Testis (tissue), 3 donors: Measurements from ENCODE around the gene SYNPR. TPM values are rescaled to one million over a fixed set of nuclear protein-coding genes. Genes with fewer than 3 reads are reported as not detected.

Source experiments
- DNase-seq: peaks from one replicate; pipeline ENCODE4 v3.0.0-alpha.2; 2019
- H3K27ac ChIP-seq, 2 donors: fragments of 200-600 bp; sonication (generic); one replicate each; pipeline ENCODE4 v1.5.1; 2019
- H3K27me3 ChIP-seq: fragments of 200-600 bp; sonication (generic); one replicate; pipeline ENCODE4 v1.5.1; 2019
- H3K36me3 ChIP-seq: fragments of 200-600 bp; sonication (generic); one replicate; pipeline ENCODE4 v1.5.1; 2017; ENCODE audit warnings: low read depth; ENCODE audit errors: missing control alignments
- H3K4me1 ChIP-seq: fragments of 200-600 bp; sonication (generic); one replicate; pipeline ENCODE4 v1.5.1; 2019
- H3K4me3 ChIP-seq, 2 donors: fragments of 200-600 bp; sonication (generic); one replicate each; pipeline ENCODE4 v1.5.1; 2017 to 2019
- H3K9me3 ChIP-seq: fragments of 200-600 bp; sonication (generic); one replicate; pipeline ENCODE4 v1.5.1; 2017
- POLR2A ChIP-seq: fragments of 450-650 bp; IDR thresholded peaks from one replicate; pipeline ENCODE4 v1.6.1; 2017; ENCODE audit warnings: antibody characterized with exemption, mild to moderate bottlenecking, moderate library complexity
- whole genome bisulfite sequencing, 2 donors: methylation state at CpG; one replicate each; pipeline ENCODE4 v1.1.5; 2018; 5-methylcytosine and 5-hydroxymethylcytosine counted together
- intact Hi-C: fragments of 100-400 bp; cut with DNase I; formaldehyde crosslinking; loops from one replicate; pipeline ENCODE4 v1.15.1; 2023; ENCODE audit warnings: low total_unique reads
- polyA plus RNA-seq: library from polyadenylated mRNA; stranded (reverse); fragments of 350-450 nt; fragmentation: Illumina TruSeq; extraction: RNeasy Lipid Tissue Mini Kit (QIAGEN cat#74804); gene quantifications from one replicate; pipeline ENCODE4 v1.2.3, GENCODE V29; 2014; ENCODE audit warnings: low read depth, low replicate concordance; ENCODE audit not compliant: insufficient read depth
- total RNA-seq, 2 donors: library from RNA; depleted of rRNA; stranded (reverse); fragments of >200 nt; gene quantifications; one replicate each; pipeline ENCODE4 v1.2.3, GENCODE V29; 2016
- TF ChIP-seq, protein P1 (sequence below), 3 experiments: fragments of 450-650 bp in 2 of 3; fragments of 200-600 bp in 1 of 3; sonication (generic) in 1 of 3; IDR thresholded peaks; one replicate each; pipeline ENCODE4 v1.5.1; 2016 to 2019; ENCODE audit warnings: antibody characterized with exemption in 3 of 3, mild to moderate bottlenecking in 2 of 3, moderate library complexity in 1 of 3

The SYNPR gene
- total and polyA plus RNA-seq, 3 donors from 2014 or later, result not detected

DNA sequence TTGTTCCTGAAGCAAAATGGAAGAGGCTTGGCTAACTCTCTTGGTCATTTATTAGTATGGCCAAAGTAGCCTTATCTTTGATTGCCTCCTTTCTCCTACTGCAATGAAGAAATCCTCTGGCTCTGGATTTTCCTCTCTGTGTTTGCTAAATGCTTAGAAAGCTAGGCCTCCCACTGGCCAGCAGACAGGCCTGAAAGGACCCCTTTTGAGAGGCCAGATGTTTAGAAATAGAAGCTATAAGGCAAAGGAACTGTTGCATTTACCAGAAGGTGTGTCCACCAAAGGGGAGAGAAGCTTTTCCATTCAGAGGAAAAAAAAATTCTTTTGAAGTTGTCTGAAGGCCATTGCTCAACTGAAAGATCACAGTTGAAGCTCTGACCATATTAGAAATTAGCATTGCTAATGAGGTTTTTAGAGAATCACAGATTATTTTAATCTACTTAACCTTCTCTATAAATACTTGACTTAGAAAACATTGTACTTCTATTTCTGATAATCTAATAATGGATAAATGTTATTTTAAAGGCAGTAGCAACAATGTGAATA, 160.8 kb downstream of the SYNPR start:
- TF ChIP-seq POLR2A, result no peak
- TF ChIP-seq, protein P1, sequence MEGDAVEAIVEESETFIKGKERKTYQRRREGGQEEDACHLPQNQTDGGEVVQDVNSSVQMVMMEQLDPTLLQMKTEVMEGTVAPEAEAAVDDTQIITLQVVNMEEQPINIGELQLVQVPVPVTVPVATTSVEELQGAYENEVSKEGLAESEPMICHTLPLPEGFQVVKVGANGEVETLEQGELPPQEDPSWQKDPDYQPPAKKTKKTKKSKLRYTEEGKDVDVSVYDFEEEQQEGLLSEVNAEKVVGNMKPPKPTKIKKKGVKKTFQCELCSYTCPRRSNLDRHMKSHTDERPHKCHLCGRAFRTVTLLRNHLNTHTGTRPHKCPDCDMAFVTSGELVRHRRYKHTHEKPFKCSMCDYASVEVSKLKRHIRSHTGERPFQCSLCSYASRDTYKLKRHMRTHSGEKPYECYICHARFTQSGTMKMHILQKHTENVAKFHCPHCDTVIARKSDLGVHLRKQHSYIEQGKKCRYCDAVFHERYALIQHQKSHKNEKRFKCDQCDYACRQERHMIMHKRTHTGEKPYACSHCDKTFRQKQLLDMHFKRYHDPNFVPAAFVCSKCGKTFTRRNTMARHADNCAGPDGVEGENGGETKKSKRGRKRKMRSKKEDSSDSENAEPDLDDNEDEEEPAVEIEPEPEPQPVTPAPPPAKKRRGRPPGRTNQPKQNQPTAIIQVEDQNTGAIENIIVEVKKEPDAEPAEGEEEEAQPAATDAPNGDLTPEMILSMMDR (IDR thresholded peaks at IDR 0.05), result no peak
- Histone ChIP-seq H3K27ac (no peak overlapping the region), H3K4me3 (no peak overlapping the region), H3K9me3 (no peaks in the 10 kb centered on the region), H3K27me3 (no peaks in the 10 kb centered on the region), H3K36me3 (no peaks in the 10 kb centered on the region), H3K4me1 (no peaks in the 10 kb centered on the region)
- intact Hi-C loops, result no loop called here
- no peak for DNase-seq

DNA sequence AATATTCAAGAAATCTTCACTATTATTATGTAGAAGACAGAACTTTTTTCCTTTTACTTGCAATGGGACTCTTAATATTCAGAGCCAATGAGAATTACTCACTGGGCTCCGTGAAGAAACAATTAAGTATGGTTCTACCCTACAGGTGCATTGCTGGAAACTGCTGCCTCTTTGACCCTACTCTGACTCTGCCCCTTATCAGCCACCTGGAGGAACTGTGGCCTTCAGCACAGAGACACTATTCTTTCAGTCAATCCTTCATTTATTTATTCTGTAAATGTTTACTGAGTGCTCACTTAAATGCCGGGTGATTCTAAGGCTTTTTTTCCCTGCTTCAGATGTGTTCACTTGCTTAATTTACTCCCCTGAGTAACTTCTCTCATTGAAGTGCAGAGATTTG, 163.2 kb downstream of the SYNPR start:
- Histone ChIP-seq H3K27ac (no peak overlapping the region), H3K4me1 (no peaks in the 10 kb centered on the region), H3K9me3 (no peaks in the 10 kb centered on the region), H3K4me3 (no peak overlapping the region), H3K36me3 (no peaks in the 10 kb centered on the region), H3K27me3 (no peaks in the 10 kb centered on the region)
- DNase-seq, result no peak
- TF ChIP-seq, protein P1 (IDR thresholded peaks at IDR 0.05), result no peak
- no peak for TF ChIP-seq POLR2A
- intact Hi-C loops, result no loop called here
- 65 to 67% methylated on average over 2 of the region's 2 CpGs for WGBS, 2 donors

DNA sequence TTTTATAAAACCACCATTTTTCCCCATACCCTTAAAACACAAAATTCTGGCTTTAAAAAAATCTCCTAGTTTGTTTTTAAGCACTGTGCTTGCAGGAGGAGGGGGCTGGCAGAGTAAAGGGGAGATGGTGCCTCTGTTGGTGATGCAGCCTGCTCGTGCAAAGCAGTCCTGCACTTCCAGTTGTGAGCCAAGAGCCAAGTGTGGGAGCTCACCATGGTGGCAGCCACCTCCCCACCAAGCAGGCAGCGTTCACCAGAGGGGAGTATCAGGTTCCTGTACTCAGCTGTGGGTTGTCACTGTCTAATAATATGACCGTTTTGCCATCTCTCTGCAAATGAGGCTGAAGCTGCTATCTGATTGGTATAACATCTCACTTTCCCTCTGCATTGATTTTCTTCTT, 164.8 kb downstream of the SYNPR start:
- Histone ChIP-seq H3K4me3 (no peak overlapping the region), H3K27me3 (no peaks in the 10 kb centered on the region), H3K27ac (no peak overlapping the region), H3K36me3 (no peaks in the 10 kb centered on the region), H3K9me3 (no peaks in the 10 kb centered on the region), H3K4me1 (no peaks in the 10 kb centered on the region)
- no peak for DNase-seq
- intact Hi-C loops, result no loop called here
- no peak for TF ChIP-seq POLR2A
- TF ChIP-seq, protein P1 (IDR thresholded peaks at IDR 0.05), result no peak
- 17 to 35% methylated on average over 3 of the region's 3 CpGs for WGBS, 2 donors

DNA sequence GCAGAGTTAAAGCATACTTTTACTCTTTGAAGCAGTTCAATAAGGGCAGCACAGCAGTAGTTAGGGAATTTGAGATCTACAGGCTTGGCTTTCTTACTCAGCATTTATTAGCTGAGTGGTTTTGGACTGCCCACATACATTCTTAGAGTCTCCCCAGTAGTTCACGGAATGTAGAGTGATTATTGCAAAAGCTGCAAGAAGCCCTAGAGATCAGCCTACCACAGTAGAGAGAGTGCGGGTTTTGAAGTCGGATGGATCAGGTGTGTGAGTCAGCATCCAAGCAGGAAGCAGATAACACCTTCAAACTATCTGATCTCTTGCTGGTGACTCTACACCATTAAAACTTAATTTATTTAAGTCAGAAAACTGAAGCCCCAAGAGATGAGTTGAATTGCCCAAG, 171.9 kb downstream of the SYNPR start:
- Histone ChIP-seq H3K4me3 (no peak overlapping the region), H3K27ac (no peak overlapping the region), H3K9me3 (no peaks in the 10 kb centered on the region), H3K27me3 (no peaks in the 10 kb centered on the region), H3K4me1 (no peaks in the 10 kb centered on the region), H3K36me3 (no peaks in the 10 kb centered on the region)
- intact Hi-C loops, result no loop called here
- 64 to 76% methylated on average over 3 of the region's 3 CpGs for WGBS, 2 donors
- no peak for TF ChIP-seq POLR2A
- TF ChIP-seq, protein P1 (IDR thresholded peaks at IDR 0.05), result no peak
- no peak for DNase-seq

DNA sequence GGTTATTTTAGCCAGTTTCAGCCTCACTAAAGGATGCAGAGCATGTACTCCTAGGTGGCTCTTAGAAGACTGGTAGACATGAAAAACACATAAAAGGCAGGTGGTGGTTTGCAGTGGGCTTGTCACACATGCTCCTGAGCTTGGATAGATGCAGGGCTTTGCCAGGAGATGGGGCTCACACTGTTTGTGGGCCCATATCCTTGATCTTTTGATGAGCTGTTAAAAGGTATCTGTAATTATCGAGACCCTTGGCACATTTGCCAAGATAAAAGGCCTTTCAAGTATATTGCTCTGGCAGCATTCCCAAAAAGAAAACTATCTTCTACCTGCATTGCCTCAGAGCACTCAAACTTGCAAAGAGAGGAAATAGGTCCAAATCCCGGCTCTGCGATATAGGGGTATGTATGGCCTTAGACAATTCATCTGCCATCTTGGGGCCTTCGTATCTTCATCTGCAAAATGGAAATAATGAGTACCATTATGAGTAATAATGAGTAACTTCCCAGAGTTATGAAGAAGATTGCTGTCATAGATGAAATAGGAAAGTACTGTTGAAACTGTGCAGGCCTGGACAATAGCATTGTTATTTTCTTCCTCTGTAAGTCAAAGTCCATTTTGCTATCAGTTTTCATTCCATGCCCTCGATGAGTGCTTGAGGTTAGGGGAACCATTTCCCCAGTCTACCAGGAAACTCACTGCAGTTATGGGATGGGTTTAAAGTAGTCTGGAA, 172.7 kb downstream of the SYNPR start:
- TF ChIP-seq, protein P1 (IDR thresholded peaks at IDR 0.05), result no peak
- no peak for TF ChIP-seq POLR2A
- H3K4me1 ChIP-seq, result no peaks in the 10 kb centered on the region
- H3K27ac ChIP-seq, result no peak overlapping the region
- 84 to 90% methylated on average over 5 of the region's 5 CpGs for WGBS, 2 donors
- H3K4me3 ChIP-seq, result no peak overlapping the region
- no peaks in the 10 kb centered on the region for H3K9me3 ChIP-seq
- H3K36me3 ChIP-seq, result no peaks in the 10 kb centered on the region
- intact Hi-C loops, result no loop called here
- no peaks in the 10 kb centered on the region for H3K27me3 ChIP-seq
- no peak for DNase-seq
